Fibroblast of mammary gland (primary cell): ENCODE results near the gene CACNA1B.

Source experiments
- DNase-seq: peaks from one replicate; pipeline ENCODE4 v3.0.0-alpha.2; 2010; ENCODE audit warnings: low read depth
- H3K4me3 ChIP-seq: 2 replicates; pipeline ENCODE4 v1.5.1; 2011; ENCODE audit warnings: low read depth, mild to moderate bottlenecking, low read length, moderate library complexity; ENCODE audit not compliant: control insufficient read depth
- TF ChIP-seq, protein P1 (sequence below): conservative IDR thresholded peaks from 2 replicates; pipeline ENCODE4 v1.5.1; 2011; ENCODE audit warnings: low read depth, low read length, inconsistent platforms; ENCODE audit not compliant: control insufficient read depth, insufficient read depth

The CACNA1B gene

DNA sequence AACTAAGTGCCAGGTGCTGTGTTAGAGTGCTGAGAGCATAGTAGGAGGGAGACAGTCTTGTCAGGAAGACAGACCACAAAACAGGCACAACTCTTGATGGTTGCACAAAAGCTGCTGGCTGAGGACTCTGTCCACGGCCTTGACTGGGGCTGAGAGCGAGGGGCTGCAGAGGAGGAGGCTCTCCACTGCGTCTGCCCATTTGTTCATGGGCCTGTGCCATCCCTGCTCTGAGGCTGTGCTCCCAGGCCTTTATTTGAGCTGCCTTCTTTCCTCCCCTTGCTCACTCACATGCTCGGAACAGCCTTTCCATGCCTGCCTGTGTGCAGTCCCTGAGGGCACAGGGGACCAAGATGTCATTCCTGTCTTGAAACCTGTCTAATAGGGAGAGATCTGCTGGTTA lies 147.8 kb downstream of the CACNA1B start:
- TF ChIP-seq, protein P1, sequence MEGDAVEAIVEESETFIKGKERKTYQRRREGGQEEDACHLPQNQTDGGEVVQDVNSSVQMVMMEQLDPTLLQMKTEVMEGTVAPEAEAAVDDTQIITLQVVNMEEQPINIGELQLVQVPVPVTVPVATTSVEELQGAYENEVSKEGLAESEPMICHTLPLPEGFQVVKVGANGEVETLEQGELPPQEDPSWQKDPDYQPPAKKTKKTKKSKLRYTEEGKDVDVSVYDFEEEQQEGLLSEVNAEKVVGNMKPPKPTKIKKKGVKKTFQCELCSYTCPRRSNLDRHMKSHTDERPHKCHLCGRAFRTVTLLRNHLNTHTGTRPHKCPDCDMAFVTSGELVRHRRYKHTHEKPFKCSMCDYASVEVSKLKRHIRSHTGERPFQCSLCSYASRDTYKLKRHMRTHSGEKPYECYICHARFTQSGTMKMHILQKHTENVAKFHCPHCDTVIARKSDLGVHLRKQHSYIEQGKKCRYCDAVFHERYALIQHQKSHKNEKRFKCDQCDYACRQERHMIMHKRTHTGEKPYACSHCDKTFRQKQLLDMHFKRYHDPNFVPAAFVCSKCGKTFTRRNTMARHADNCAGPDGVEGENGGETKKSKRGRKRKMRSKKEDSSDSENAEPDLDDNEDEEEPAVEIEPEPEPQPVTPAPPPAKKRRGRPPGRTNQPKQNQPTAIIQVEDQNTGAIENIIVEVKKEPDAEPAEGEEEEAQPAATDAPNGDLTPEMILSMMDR, result no peak
- no peak for DNase-seq
- no peak overlapping the region for H3K4me3 ChIP-seq

DNA sequence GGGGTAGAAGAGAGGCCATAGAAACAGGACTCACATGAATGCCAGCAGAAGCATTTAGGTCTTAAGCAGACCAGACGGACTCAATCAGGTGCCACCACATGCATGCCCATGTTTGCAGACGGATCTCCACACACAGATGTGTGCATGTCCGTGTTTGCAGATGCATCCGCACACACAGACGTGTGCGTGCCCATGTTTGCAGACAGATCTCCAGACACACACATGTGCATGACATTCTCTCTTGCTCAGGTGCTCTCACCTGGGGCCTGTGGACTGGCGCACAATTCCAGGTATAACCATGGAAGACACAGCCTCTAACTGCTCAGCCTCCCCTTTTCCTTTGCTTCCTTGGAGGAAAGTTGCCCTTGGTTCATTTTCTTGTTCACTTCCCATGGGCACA lies 148.3 kb downstream of the CACNA1B start:
- no peak overlapping the region for H3K4me3 ChIP-seq
- TF ChIP-seq, protein P1, result no peak
- DNase-seq, result no peak

DNA sequence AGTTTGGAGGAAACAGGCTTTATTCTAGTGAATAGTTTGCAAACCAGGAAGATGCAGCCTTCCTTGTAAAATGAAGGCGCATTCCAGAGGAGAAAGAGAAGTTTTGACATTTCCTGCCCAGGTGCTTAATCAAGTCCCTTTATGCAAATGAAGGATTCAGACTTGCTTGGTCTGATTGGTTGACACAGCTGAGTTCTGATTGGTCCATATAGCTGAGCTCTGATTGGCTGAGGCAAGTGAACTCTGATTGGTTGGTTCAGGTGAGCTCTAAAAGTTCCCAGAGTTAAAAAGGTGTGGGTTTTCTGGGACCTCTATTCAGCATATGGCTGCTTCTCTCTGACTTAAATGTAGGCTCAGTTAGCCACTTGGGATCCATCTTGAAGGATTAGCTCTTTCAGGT lies 151.0 kb downstream of the CACNA1B start:
- no peak overlapping the region for H3K4me3 ChIP-seq
- DNase-seq, result no peak
- TF ChIP-seq, protein P1, result no peak

DNA sequence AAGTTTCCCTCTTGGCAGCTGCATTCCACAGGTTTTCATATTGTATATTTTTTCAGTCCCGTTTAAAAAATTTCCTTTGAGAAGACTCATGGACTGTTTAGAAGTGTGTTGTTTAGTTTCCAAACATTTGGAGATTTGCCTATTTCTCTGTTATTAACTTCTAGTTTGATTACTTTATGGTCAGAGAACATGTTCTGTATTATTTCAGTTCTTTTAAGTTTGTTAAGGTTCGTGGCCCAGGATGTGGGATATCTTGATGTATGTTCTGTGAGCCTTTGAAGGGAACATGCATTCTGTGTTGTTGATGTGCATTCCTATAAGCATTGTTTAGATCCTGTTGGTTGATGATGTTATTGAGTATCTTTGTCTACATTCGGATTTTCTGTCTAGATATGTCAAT lies 153.6 kb downstream of the CACNA1B start:
- H3K4me3 ChIP-seq, result no peak overlapping the region
- TF ChIP-seq, protein P1, result no peak
- no peak for DNase-seq

DNA sequence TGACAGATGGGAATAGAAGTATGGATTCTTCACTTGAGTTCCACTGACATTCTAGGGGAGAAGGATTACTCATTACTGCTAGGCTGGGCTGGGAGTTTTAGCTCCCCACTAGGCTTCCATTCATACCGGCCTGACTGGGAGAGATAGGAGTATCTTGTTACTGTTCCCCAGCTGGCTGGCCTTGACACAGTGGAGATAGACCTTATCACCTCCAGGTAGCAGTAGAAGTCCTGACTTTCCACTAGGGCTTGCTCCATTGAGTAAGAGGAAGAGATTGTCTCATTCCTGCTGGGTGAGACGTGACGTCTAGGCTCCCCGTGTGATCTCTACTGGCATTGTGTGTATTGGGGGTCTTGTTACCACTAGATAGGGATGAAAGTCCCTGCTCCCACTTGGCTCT lies 156.4 kb downstream of the CACNA1B start:
- no peak overlapping the region for H3K4me3 ChIP-seq
- no peak for DNase-seq
- TF ChIP-seq, protein P1, result no peak

DNA sequence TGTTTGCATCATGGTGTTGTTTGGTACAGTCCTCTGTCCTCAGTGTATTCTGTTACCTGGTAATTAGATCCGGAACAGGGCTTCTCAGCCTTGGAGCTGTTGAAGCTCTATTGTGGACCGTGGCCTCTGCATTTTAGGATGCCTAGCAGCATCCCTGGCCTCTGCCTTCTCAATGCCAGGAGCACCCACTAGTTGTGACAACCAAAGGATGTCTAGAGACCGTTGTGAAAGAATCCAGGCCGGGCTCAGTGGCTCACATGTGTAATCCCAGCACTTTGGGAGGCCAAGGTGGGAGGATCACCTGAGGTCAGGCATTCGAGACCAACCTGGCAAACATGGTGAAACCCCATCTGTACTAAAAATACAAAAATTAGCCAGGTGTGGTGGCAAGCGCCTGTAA lies 159.6 kb downstream of the CACNA1B start:
- TF ChIP-seq, protein P1, result no peak
- no peak for DNase-seq
- H3K4me3 ChIP-seq, result no peak overlapping the region

DNA sequence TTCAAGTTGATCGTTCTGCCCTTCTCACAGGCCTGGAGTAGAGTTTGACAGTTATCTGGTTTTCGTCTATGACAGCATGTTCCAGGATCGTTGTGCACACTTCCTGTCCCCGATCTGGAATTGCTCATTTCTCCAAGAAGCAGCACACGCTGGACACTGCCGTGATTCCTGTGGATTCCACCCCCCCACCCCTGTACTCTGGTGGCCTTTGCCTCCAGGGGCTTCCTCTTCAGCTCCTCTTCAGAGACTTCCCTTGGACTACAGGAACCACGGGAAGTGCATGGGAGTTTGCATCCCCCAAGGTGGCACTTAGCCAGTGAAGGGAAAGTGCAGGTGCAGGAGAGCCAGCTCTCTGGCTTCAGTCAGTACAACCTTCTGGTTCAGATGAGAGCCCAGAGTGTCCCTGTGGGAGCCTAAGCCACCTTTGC lies 160.7 kb downstream of the CACNA1B start:
- TF ChIP-seq, protein P1, result no peak
- H3K4me3 ChIP-seq, result no peak overlapping the region
- DNase-seq, result no peak
